GM12872 (cell line): ENCODE data around the gene MBOAT1.

ENCODE experiments used
- CTCF ChIP-seq: IDR thresholded peaks from 3 replicates; pipeline ENCODE4 v1.5.1; 2011; ENCODE audit warnings: low read depth, mild to moderate bottlenecking, low read length, moderate library complexity; ENCODE audit not compliant: insufficient read depth

Gene MBOAT1

DNA sequence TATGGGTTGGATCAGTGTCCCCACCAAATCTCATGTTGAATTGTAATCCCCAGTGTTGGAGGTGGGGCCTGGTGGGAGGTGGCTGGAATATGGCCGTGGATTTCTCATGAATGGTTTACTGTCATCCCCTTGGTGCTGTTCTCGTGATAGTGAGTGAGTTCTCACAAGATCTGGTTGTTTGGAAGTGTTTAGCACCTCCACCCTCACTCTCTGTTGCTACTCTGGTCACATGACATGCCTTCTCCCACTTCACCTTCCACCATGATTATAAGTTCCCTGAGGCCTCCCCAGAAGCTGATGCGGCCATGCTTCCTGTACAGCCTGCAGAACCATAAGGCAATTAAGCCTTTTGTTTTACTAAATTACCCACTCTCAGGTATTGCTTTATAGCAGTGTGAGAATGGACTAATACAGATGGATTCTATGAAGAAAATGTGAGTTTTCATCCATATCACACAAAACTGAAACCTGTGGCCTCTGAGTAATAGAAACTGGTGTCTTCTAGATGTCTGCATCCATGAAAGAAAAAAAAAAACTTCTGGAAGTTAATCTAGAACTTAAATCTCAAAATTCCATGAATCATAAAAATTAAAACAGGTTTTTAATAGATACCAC lies 39.3 kb downstream of the MBOAT1 start:
- no peak for TF ChIP-seq CTCF

DNA sequence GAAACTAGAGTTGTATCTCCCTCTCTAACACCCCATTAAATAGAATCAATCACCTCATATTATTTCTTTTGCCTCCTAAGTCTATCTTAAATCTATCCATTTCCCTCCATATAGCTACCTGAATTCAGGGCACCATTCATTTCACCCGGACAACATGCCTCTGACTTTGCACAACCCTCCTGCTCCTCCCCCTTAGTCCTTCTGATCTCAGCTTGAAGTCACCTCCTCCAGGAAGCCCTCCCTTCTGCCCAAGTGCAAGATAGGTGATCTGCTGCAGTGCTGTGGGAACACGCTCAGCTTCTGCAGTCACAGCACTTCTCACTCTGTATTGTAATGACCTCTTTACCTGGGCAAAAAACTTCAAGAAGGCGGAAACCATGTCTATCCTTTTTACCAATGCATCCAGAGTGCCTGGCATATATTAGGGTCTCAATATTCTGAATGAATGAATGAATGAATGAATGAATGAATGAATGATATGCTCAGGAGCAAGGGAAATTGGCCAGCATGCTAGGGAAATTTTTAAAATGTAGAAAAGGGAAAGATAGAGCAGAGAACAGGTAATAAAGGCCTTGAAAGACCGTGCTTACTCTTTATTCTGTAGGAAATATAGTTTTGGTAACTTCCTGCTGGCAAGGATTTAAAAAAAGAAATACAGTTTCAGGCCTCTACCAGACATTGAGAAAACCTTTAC lies 41.7 kb downstream of the MBOAT1 start:
- TF ChIP-seq CTCF = no peak

DNA sequence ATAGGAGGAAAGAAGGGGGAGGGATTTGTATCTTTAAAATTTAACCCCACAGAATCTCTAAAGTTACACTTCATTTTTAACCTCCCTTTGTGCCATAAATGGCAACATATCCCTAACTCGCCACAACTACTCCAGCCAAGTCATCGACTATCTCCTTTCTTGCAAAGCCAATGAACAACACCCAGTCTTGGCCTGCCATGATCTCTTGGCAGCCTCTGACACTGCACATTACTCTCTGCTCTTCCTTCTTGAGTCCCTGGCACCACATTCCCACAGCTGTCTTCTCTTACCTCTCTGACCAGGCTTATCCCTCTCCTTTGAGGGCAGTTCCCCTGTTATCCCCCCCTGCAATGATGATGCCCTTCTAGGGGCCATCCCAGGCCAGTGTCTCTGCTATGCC lies 42.5 kb downstream of the MBOAT1 start:
- TF ChIP-seq CTCF = no peak

DNA sequence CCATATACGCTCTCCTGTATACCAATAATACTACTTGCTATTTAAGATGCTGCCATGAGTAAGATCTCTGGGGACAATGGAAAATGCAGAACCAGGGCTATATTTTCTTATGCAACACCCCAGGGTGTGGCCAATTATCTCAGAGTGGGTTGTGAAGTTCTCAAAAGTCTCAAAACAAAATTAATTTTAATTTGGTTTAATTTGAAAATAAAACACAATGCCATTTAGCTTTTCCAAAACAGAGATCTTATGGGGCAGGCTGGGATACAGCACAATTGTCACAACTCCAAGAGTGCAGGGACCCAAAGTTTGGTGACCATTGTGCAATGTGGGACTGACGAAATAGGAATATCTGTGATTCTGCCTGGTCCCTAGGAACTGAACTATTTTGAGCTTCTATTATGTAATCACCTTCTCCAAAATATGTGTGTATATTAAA lies 43.1 kb downstream of the MBOAT1 start:
- TF ChIP-seq CTCF = no peak

- no peak for TF ChIP-seq CTCF
Measured at GRCh38 chr6:20168690-20169089, 43.6 kb downstream of the MBOAT1 start.

DNA sequence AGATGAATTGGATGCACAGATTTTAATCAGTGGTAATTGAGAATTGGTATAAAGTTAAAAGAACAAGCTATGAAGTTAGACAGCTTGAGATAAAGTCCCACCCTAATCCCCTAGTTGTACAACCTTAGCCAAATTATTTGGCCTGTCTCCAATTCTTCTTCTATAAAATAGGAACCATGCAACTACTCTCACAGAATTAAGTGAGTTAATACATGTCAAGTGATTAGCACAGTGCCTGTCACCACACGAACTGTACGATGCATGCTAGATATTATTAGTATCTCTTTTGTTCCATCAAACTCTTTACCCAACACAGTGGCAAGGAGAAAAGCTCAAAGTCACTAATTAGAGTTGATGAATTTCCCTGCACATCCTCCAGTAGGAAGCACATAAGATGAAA lies 44.7 kb downstream of the MBOAT1 start:
- no peak for TF ChIP-seq CTCF

GRCh38 chr6:20166210-20166609 lies 46.1 kb downstream of the MBOAT1 start:
- TF ChIP-seq CTCF = no peak
